Hepatocyte (in vitro differentiated cells): Measurements from ENCODE around the gene TPPP. TPM values are rescaled to one million over a fixed set of nuclear protein-coding genes. Genes with fewer than 3 reads are reported as not detected.
"Not testable (repeated sequence)": the region's sequence is repeated elsewhere in the genome, so short reads cannot be mapped to it uniquely, and the experiment has no call there.

ENCODE experiments used
- DNase-seq: peaks from one replicate; pipeline ENCODE4 v3.0.0-alpha.2; 2016; ENCODE audit warnings: low spot score
- H2AFZ ChIP-seq: fragments of 200-600 bp; sonication (generic); 2 replicates; pipeline ENCODE4 v1.6.0; 2016; ENCODE audit warnings: antibody characterized with exemption, mild to moderate bottlenecking
- H3K27ac ChIP-seq: fragments of 200-600 bp; sonication (generic); 2 replicates; pipeline ENCODE4 v1.5.1; 2016; ENCODE audit warnings: mild to moderate bottlenecking
- H3K27me3 ChIP-seq: fragments of 200-600 bp; sonication (generic); 2 replicates; pipeline ENCODE4 v1.6.1; 2016
- H3K36me3 ChIP-seq: fragments of 200-600 bp; sonication (generic); replicated peaks from 2 replicates; pipeline ENCODE4 v1.5.1; 2016; ENCODE audit warnings: low read depth; ENCODE audit not compliant: insufficient read depth
- H3K4me1 ChIP-seq: fragments of 200-600 bp; sonication (generic); 2 replicates; pipeline ENCODE4 v1.5.1; 2016; ENCODE audit warnings: mild to moderate bottlenecking, moderate library complexity; ENCODE audit not compliant: insufficient read depth
- H3K4me2 ChIP-seq: fragments of 200-600 bp; sonication (generic); 2 replicates; pipeline ENCODE4 v1.6.0; 2016
- H3K4me3 ChIP-seq: fragments of 200-600 bp; sonication (generic); 2 replicates; pipeline ENCODE4 v1.5.1; 2016; ENCODE audit warnings: mild to moderate bottlenecking
- H3K79me2 ChIP-seq: fragments of 200-600 bp; sonication (generic); 2 replicates; pipeline ENCODE4 v1.6.0; 2017; ENCODE audit warnings: mild to moderate bottlenecking
- H3K9me2 ChIP-seq: fragments of 200-600 bp; sonication (generic); replicated peaks from 2 replicates; pipeline ENCODE4 v1.6.0; 2017; ENCODE audit warnings: mild to moderate bottlenecking; ENCODE audit not compliant: insufficient read depth
- H3K9me3 ChIP-seq: fragments of 200-600 bp; sonication (generic); 2 replicates; pipeline ENCODE4 v1.5.1; 2016; ENCODE audit warnings: low read depth, mild to moderate bottlenecking
- H4K20me1 ChIP-seq: fragments of 200-600 bp; sonication (generic); 2 replicates; pipeline ENCODE4 v1.6.0; 2016; ENCODE audit warnings: mild to moderate bottlenecking; ENCODE audit not compliant: insufficient read depth, poor library complexity, severe bottlenecking
- WGBS: methylation state at CpG from one replicate; pipeline ENCODE4 v1.1.6; 2016; ENCODE audit warnings: low lambda C conversion rate; ENCODE audit errors: missing lambda C conversion rate; 5-methylcytosine and 5-hydroxymethylcytosine counted together
- polyA plus RNA-seq: library from polyadenylated mRNA; unstranded; fragments of >200 nt; fragmentation: Nextera tagmentation; extraction: Ambion mirVana; gene quantifications from 2 replicates; pipeline ENCODE4 v1.2.1, GENCODE V29; 2016
- total RNA-seq: library from RNA; depleted of rRNA; stranded (reverse); fragments of >200 nt; gene quantifications from 2 replicates; pipeline ENCODE4 v1.2.3, GENCODE V29; 2014

TPPP gene
- total and polyA plus RNA-seq, 2 experiments from 2014 or later, result 2.0 to 4.3 TPM

- H3K4me1 ChIP-seq, DNase-seq, H3K9me2 ChIP-seq, H3K4me2 ChIP-seq, H3K36me3 ChIP-seq, H3K4me3 ChIP-seq, H4K20me1 ChIP-seq, H3K27me3 ChIP-seq, H3K9me3 ChIP-seq, H3K79me2 ChIP-seq, H2AFZ ChIP-seq, H3K27ac ChIP-seq: not testable (repeated sequence)
- WGBS, result 90% methylated on average over 4 of the region's 4 CpGs
Observed at GRCh38 chr5:708374-708773, 15.2 kb upstream of the TPPP start.

- H3K4me3 ChIP-seq, H2AFZ ChIP-seq, H3K9me3 ChIP-seq, H3K79me2 ChIP-seq, H3K27me3 ChIP-seq, H3K4me1 ChIP-seq, H4K20me1 ChIP-seq, H3K9me2 ChIP-seq, H3K36me3 ChIP-seq, DNase-seq, H3K27ac ChIP-seq, H3K4me2 ChIP-seq: not testable (repeated sequence)
- 86% methylated on average over 7 of the region's 7 CpGs for WGBS
Observed at GRCh38 chr5:706127-706526, 13.0 kb upstream of the TPPP start.

- not testable (repeated sequence) for H3K27ac ChIP-seq, H3K27me3 ChIP-seq
Observed at GRCh38 chr5:696753-697702, 3.9 kb upstream of the TPPP start.

GRCh38 chr5:696191-696590 lies 3.0 kb upstream of the TPPP start:
- not testable (repeated sequence) for H3K36me3 ChIP-seq

More at GRCh38 chr5:696753-697702, 3.9 kb upstream of the TPPP start:
- H3K4me1 ChIP-seq, H3K36me3 ChIP-seq, H2AFZ ChIP-seq, H3K4me2 ChIP-seq, H3K79me2 ChIP-seq, H4K20me1 ChIP-seq, H3K9me3 ChIP-seq, DNase-seq, H3K9me2 ChIP-seq, H3K4me3 ChIP-seq: not testable (repeated sequence)
- 86% methylated on average over 9 of the region's 21 CpGs for WGBS

GRCh38 chr5:695475-695874 lies 2.3 kb upstream of the TPPP start:
- H3K4me3 ChIP-seq, H3K27ac ChIP-seq: not testable (repeated sequence)
- WGBS, result 92% methylated on average over 9 of the region's 13 CpGs

More at GRCh38 chr5:696191-696590, 3.0 kb upstream of the TPPP start:
- H4K20me1 ChIP-seq, DNase-seq, H3K4me3 ChIP-seq, H3K27me3 ChIP-seq, H3K79me2 ChIP-seq, H3K9me2 ChIP-seq, H3K27ac ChIP-seq, H3K4me2 ChIP-seq, H3K9me3 ChIP-seq, H2AFZ ChIP-seq, H3K4me1 ChIP-seq: not testable (repeated sequence)
- WGBS, result 89% methylated on average over 2 of the region's 8 CpGs

GRCh38 chr5:694042-694431 lies 885 bp upstream of the TPPP start:
- 0% methylated on average over 8 of the region's 22 CpGs for WGBS
- not testable (repeated sequence) for H3K4me3 ChIP-seq

More at GRCh38 chr5:695475-695874, 2.3 kb upstream of the TPPP start:
- not testable (repeated sequence) for H3K4me1 ChIP-seq, H3K36me3 ChIP-seq, H3K9me3 ChIP-seq, H4K20me1 ChIP-seq, DNase-seq, H3K9me2 ChIP-seq, H2AFZ ChIP-seq, H3K27me3 ChIP-seq, H3K4me2 ChIP-seq, H3K79me2 ChIP-seq

GRCh38 chr5:692529-693041 lies 567 bp downstream of the TPPP start:
- H3K9me3 ChIP-seq, H4K20me1 ChIP-seq, H3K27me3 ChIP-seq, H3K27ac ChIP-seq, H3K9me2 ChIP-seq, H3K4me3 ChIP-seq, H3K4me1 ChIP-seq, DNase-seq, H2AFZ ChIP-seq, H3K79me2 ChIP-seq, H3K36me3 ChIP-seq: not testable (repeated sequence)
- 7% methylated on average over 23 of the region's 41 CpGs for WGBS
- H3K4me2 ChIP-seq, result peak overlapping the region; percentile 84

More at GRCh38 chr5:694042-694431, 885 bp upstream of the TPPP start:
- not testable (repeated sequence) for H3K36me3 ChIP-seq, H3K9me2 ChIP-seq, H3K27ac ChIP-seq, H3K4me1 ChIP-seq, DNase-seq, H3K9me3 ChIP-seq, H3K27me3 ChIP-seq, H3K79me2 ChIP-seq, H4K20me1 ChIP-seq, H2AFZ ChIP-seq
- H3K4me2 ChIP-seq, result peak overlapping the region; percentile 84
